GM18858 (cell line): ENCODE measurements around the gene ABLIM2.

Experiments used
- ATAC-seq: cut with Tn5 transposase; IDR thresholded peaks from one replicate; pipeline ENCODE4 v1.9.1; 2021; ENCODE audit not compliant: unreplicated experiment

Gene ABLIM2

GRCh38 chr4:8159537-8160232, 1.1 kb upstream of the ABLIM2 start:
- ATAC-seq = no peak

- ATAC-seq = no peak
Observed at GRCh38 chr4:8157944-8158709, 486 bp downstream of the ABLIM2 start.

DNA sequence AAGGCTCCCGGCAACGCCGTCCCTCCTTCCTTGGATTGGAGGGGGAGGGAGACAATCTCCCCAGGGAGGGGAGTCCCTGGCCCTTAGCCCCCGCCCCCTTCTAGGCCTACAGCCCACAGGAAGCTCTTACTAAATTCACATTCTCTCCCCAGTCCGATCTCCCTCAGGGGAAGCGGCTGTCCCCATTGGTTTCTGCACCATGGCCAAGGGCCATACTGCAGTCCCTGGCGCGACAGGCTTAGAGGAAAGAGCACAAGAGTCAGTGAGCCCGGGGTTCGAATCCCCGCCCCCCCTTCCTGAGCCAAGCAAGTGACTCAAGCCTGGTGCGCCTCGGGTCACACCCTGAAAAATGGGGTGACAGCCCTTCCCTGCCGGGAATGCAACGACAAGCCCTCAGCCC, 1.1 kb downstream of the ABLIM2 start:
- ATAC-seq = no peak

- no peak for ATAC-seq
Observed at GRCh38 chr4:8156617-8157016, 2.0 kb downstream of the ABLIM2 start.

DNA sequence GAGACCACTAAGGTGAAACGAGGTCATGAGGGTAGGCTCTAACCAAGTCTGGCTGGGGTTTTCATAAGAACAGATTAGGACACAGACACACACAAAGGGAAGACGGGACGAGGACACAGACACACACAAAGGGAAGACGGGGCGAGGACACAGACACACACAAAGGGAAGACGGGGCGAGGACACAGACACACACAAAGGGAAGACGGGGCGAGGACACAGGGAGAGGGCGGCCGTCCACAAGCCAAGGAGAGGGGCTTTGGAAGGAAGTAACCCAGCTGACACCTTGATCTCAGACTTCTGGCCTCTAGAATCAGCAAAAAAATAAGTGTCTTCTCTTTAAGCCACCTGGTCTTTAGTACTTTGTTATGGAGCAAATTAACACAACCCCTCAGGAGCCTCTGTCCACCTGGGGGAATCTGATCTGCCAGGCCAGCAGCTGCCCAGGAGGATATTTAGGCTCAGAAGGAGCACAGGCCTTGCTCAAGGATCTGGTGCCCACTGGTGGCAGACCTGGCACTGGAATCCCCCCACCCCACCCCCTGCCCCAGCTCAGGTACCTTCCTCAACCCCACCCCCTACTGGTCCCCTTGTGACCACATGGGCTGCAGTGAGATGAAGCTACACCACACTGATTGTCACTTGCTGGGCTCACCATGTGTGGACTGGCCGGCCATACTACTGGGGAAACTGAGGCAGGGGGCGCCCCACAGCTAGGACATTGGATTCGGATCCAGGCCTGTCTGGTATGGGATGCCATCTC, 2.8 kb downstream of the ABLIM2 start:
- no peak for ATAC-seq

DNA sequence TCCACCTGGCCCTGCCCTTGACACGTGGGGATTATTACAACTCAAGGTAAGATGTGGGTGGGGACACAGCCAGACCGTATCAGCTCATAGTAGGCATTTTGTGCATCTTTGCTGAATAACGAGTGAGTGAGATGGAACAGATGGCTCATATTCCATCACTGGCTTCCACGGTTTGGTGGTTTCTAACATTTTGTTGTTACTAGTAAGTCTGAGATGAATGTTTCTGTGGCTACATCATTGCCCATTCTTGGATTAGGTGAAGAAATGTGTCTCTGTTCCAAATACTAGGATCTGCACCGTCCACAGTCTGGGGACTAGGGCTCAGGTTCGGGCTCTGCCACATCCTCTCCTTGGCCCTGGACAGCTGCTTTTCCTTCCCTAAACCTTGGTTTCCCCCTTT, 3.6 kb downstream of the ABLIM2 start:
- ATAC-seq = no peak

GRCh38 chr4:8153441-8153840, 5.2 kb downstream of the ABLIM2 start:
- ATAC-seq = no peak

GRCh38 chr4:8152865-8153257, 5.8 kb downstream of the ABLIM2 start:
- ATAC-seq = no peak

DNA sequence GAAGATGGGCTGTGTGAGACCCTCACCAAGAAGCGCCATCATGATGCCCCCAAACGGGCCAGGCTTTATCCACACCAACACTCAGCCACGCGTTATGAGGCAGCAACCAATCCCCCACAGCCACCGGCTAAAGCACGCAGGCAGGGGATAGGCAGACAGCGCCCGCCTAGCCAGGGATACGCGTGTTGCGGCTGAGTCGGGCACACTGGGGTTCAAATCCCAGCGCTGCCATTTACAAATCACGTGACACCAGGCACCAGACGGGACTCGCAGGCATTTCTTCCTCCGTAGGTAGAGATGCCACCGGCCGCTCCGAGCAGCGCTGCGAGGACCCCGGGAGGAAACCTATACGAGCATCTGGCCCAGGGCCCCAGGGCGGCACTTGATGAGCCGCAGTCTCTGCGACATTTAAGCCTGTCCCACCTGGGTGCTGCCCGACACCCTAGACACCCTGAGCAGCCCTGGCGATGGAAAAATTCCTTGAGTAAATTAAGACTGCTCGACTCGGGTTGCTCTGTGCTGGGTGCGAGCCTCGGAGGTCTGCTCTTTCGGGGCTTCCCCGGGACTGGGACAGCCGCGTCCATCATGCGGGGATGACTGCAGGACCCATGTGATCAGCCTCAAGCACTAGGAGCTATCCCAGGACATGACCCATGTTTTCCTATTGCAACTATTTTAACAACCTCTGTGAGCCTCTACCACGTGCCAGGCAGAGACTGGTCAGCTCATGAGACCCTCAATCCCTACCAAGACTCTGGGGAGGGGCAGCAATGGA, 6.3 kb downstream of the ABLIM2 start:
- ATAC-seq = no peak

DNA sequence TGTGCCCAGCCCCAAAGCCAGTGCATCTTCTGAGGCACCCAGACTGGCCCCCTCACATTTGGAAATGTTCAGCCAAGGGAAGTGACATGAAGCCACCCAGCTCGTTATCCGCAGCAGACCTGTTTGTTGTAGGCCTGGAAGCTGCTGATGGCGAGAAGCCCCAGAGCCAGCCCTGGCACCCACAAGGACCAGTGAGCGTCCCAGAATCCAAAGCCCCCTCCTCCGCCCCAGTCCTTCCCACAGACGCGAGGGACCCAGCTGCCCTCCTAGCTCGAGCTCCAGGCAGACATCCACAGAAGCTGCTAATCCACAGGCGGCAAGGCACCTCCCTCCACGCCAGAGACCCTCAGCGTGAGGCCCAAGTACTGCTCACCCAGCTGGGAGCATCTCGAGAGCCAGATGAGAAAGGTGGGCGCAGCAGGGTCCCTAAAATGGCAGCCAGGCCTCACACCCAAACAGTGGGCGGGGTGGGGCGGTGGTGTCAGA, 7.4 kb downstream of the ABLIM2 start:
- no peak for ATAC-seq

DNA sequence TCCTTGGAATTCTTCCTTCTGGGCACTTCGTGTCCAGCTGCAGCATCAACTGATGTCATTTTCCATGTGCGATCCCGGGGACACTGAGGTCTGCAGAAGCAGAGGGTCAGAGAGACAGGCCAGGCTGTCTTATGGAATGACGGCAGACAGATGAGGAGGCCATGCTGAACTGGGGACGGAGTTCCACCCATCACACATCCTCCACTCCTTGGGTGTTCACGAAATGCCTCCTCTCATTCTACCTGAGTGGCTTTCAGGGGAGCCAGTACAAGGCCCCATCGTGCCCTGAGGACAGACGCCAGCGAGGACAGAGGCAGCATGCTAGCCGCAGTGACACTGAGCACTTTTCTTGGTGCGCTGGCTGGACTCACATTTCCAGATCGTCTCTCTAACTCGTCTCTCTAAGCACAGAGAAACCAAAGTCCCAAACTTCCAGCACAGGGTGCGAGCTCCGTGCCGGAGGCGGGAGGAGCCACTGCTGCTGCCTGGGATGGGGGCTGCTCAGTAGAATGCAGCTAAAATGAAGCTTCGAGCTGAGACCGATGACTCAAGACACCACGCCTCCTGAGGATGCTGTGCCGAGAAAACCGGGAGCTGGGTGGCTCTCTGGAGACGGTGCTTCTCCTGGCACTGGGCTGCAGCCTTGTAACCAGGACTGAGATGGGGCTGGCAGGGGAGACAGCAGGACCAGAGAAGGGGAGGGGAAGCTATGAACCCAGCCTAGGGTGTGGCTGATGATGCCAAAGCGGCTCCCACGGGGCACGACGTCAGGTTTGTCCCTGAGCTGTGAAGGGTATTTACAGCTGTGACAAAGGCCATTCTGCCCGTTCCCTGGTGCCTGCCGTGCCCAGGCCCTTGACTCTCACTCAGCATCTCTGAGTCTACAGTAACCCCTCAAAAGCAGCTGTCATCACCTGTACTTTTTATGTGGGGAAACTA, 8.2 kb downstream of the ABLIM2 start:
- ATAC-seq = no peak

DNA sequence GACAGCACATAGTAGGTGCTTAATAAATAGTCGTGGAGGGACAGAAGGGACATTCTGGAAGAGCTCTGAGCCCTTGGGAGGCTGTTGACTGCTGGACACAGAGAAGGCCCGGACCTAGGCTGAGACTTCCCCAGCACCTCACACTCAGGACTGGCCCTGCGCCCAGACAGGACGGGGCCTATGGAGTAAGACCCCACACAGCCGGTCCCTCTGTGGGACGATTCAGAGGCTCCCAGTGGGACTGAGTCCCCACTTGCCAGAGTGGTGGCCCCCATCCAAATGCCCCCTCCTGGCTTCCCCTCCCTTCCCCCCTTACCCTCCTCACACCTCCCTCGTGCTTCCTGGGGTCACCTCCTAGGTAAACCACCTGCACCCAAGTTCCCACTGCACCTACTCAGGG, 8.9 kb downstream of the ABLIM2 start:
- ATAC-seq = no peak

GRCh38 chr4:8148785-8149435, 9.7 kb downstream of the ABLIM2 start:
- ATAC-seq = no peak

- ATAC-seq = no peak
Observed at GRCh38 chr4:8148159-8148558, 10.5 kb downstream of the ABLIM2 start.

DNA sequence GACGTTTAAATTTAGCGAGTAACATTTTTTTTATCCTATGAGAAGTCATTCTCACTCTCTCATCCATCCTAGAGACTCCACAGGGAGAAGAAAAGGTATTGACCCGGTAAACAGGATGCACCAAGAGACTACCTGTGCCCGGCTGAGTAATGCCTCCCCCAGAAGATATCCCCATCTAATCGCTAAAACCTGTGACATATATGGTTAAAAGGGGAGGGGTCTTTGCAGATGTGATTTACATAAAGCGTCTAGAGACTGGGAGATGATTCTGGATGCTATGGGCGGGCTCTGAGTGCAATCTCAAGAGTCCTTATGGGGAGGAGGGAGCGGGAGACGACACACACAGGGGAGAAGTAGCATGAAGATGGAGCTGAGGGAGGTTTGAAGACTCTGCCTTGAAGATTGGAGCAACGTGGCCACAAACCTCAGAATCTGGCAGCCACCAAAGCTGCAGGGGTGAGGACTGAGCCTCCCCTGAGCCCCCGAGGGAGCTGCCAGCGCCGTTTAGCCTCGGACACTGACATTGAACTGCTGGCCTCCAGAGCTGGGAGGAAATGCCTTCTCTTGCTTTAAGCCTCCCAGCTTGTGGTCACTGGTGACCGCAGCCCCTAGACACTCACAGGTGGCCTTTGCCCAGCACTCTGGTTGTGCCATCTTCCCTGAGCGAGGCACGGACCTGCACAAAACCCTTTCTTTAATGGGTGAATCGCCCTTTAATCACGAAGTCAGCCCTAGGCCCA, 11.2 kb downstream of the ABLIM2 start:
- ATAC-seq = no peak

- ATAC-seq = no peak
Observed at GRCh38 chr4:8146157-8146556, 12.5 kb downstream of the ABLIM2 start.

DNA sequence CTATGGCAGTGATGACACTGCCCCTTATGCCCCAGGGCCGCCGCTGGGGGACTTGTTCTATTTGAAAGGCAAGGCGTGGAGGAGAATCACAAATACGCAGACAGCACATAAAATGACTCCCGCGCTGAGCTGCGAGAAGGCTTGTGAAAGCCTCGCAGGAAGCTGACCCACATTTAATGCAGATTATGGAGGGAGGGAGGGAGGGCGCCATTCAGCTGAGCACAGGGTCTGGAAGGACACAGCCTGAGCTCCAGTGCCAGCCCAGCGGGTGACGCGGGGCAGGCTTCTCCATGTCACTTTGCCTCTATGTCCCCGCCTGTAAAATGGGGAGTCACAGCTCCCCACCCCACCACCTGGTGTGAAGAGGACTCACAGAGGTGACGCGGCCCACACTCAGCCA, 14.3 kb downstream of the ABLIM2 start:
- no peak for ATAC-seq

GRCh38 chr4:8143392-8144140, 15.0 kb downstream of the ABLIM2 start:
- ATAC-seq = no peak
